Measurements from ENCODE around the gene DOCK1. TPM values are rescaled to one million over a fixed set of nuclear protein-coding genes. Genes with fewer than 3 reads are reported as not detected.

DOCK1 gene
- total RNA-seq, 4 donors from 2014 or later = 41.1 to 62.4 (median 53.2) TPM

DNA sequence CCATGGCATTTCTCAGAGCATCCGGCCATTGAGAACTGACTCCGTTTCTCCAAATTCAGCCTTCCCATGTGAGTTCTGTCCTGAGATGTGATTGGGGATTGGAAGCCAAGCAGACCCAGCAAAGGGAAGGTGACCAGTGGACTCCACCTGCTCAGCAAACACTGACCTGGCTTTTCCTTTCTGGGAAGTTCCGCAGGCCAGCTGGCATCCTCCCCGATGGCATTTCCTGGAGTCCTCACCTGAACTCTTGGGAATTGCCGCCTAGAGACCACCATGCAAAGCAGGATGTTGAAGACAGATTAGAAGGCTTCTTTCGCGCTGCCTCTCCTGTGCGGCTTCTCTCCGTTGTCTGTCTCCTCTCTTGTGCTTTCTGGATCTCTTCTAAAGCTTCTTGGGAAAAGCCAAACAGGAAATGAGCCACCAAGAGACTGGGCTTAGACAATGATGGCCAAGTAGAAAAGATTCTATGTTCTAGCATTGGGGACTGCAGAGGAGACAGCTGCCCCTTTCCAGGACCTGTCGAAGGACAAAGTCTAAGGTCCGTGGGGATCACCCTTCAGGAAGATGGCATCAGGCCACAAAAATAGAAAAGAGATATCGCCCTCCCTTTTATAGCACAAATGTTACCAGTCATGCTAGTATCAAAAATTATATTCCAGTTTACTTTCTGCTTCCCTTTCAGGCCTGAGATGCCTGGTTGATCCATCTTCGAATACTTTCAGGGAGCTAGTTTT lies 394.9 kb downstream of the DOCK1 start:
- TF ChIP-seq, protein P1, sequence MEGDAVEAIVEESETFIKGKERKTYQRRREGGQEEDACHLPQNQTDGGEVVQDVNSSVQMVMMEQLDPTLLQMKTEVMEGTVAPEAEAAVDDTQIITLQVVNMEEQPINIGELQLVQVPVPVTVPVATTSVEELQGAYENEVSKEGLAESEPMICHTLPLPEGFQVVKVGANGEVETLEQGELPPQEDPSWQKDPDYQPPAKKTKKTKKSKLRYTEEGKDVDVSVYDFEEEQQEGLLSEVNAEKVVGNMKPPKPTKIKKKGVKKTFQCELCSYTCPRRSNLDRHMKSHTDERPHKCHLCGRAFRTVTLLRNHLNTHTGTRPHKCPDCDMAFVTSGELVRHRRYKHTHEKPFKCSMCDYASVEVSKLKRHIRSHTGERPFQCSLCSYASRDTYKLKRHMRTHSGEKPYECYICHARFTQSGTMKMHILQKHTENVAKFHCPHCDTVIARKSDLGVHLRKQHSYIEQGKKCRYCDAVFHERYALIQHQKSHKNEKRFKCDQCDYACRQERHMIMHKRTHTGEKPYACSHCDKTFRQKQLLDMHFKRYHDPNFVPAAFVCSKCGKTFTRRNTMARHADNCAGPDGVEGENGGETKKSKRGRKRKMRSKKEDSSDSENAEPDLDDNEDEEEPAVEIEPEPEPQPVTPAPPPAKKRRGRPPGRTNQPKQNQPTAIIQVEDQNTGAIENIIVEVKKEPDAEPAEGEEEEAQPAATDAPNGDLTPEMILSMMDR (IDR thresholded peaks at IDR 0.05; ENCODE audit: low read depth) = no peak

DNA sequence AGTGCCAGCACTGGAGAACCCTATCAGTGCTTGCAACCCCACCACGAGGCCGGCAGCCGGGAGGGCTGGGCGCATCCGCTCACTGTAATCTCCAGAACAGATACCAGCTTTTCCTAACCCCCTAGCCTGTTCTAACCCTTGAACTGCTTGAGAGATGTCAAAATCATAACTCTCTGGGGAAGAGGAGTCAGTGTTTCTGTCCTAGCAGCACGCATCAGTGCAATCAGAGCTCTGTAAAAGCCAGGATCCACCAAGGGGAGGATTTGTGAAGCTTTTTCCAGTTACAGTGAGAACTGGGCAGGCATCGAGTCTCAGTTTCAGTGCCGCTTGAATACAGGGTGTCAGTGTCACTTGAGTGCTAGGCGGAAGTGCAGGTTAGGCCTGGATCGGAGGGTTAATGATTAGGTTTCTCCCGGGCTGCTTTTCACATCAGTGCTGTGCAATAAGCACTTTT lies 395.7 kb downstream of the DOCK1 start:
- TF ChIP-seq, protein P1 (IDR thresholded peaks at IDR 0.05; ENCODE audit: low read depth) = no peak

DNA sequence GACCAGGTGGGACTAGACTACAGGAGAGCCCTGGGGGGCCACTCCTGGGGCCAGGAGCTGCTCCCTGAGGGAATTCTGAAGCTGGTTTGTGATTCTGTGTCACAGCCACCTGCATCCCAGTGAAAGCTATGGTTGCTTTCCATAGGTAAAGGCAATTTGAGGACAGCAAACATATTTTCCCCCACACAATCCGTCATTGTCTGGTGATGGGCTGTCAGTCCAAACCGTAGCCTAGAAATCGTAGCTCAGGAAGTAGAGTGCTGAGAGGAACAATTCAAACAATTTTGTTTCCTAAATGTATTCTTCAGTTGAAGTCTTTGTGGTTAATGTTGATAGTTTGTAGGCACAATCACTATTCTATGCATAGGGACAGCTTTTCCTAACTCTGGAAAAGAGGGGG lies 397.1 kb downstream of the DOCK1 start:
- TF ChIP-seq, protein P1 (IDR thresholded peaks at IDR 0.05; ENCODE audit: low read depth) = no peak

DNA sequence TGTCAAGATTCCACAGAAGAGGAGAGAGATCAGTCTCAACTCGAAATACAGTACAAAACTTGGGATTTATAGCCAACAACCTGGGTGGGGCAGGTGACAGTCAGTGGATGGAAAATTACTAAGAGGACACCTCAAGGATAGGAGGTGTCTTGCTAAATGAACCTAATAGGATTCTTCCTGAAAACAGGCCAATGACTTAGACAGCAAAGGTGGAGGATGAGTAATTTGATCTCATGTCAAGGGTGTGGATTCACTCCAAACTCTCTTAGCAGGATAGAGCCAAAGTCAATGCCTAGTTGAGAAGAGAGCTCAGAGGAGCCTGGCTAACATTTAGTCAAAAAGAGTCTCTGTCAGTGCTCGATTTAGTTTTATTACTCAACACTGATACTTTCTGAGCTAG lies 397.9 kb downstream of the DOCK1 start:
- TF ChIP-seq, protein P1 (IDR thresholded peaks at IDR 0.05; ENCODE audit: low read depth) = no peak

DNA sequence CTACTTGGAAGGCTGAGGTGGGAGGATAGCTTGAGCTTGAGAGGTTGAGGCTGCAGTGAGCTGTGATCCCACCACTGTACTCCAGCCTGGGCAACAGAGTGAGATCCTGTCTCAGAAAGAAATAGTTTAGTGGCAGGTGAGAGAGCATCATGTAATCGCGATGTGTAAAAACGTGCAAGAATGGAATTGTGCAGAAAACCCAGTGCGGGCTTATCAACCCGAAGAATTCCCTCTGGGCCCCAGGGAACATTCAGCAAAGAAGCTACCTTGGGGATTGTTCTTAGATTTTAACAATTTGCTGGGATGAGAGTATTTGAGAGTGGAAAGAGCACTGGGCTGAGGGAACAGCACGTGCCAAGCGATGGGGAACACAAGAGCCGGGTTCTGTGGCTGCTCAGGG lies 398.5 kb downstream of the DOCK1 start:
- TF ChIP-seq, protein P1 (IDR thresholded peaks at IDR 0.05; ENCODE audit: low read depth) = no peak

DNA sequence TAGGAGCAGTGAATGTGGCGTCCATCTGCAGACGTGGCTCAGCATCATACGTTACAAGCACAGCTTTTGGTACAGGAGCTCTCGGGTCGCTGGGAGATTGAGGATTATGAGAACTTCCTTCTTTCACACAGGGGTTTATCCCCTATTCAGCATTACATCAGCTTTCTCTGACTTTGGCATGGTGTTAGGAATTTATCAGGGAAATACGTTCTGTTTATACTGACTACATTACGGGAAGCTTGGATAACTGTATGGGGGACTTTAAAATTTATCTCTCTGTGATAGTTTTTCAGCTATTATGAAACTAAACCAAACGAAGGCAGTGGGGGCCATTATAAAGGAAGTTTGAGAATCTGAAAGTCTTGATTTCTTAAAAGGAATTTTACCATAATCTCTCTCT lies 401.3 kb downstream of the DOCK1 start:
- TF ChIP-seq, protein P1 (IDR thresholded peaks at IDR 0.05; ENCODE audit: low read depth) = no peak

DNA sequence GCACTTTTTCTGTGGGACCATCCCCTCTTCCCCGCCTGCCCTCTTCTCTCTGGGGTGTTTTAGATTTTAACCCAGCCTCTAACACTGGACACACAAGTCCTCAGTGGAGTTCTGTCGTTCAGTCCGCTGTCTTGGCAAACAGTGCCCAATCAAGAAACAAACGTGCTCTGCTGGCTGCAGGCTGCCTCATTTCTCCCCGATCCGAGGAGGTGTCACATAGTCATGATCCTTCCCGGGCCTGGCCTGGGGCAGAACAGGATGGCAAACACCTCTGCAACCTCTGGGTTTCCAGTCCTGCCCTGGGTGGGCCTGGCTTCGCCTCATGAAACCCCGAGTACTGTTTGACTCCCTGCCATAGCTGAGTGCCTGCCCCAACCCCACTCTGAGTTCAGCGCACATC lies 402.1 kb downstream of the DOCK1 start:
- TF ChIP-seq, protein P1 (IDR thresholded peaks at IDR 0.05; ENCODE audit: low read depth) = no peak
